Tibial nerve (tissue), 3 donors: ENCODE measurements around the gene WFIKKN1.

Experiments
- CTCF ChIP-seq, 5 experiments: fragments of 200-600 bp in 3 of 5; fragments of 450-650 bp in 2 of 5; sonication (generic) in 3 of 5; IDR thresholded peaks; one replicate each; pipeline ENCODE4 v1.5.1; 2016 to 2019; ENCODE audit warnings: antibody characterized with exemption in 5 of 5, mild to moderate bottlenecking in 3 of 5, moderate library complexity in 2 of 5
- POLR2A ChIP-seq, 2 donors: fragments of 450-650 bp; IDR thresholded peaks; one replicate each; pipeline ENCODE4 v1.6.1; 2017; ENCODE audit warnings: antibody characterized with exemption in 2 of 2, mild to moderate bottlenecking in 2 of 2, moderate library complexity in 2 of 2

GRCh38 chr16:622920-623280 lies 7.9 kb upstream of the WFIKKN1 start:
- no peak for TF ChIP-seq POLR2A (IDR thresholded peaks at IDR 0.05)
- no peak for TF ChIP-seq CTCF (IDR thresholded peaks at IDR 0.05)
